NCI-H524 (cell line): ENCODE measurements around the gene VAV2.

Source experiments
- DNase-seq, 2 experiments: peaks; one replicate each; lab custom pipeline; 2025; lab: John Stamatoyannopoulos, UW

The VAV2 gene

DNA sequence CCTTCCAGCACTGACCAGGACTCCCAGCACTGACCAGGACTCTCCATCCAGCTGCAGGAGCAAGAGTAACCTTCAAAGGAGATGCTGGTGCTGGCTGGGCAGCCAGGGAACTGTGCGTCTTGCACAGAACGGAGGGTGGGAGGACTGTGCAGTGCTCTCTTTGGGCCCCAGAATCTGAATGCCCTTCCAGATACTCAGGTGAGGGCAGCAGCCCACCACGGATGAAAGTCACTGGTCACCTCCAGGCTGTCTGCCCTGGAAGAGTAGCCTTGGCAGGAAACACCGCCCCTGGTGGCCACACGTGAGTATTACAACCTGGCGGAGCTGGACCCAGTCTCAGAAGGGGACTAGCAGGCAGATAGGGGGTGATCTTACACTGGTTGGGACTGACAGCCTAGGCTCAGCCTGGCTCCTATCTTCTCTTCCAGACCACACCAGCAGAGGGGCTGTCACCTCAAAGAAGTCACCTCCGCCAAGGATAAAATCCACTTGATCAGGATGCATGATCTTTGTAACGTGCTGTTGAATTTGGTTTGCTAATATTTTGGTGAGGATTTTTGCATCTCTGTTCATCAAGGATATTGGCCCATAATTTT lies 249.2 kb downstream of the VAV2 start:
- DNase-seq: peak; percentile 70 to 94

DNA sequence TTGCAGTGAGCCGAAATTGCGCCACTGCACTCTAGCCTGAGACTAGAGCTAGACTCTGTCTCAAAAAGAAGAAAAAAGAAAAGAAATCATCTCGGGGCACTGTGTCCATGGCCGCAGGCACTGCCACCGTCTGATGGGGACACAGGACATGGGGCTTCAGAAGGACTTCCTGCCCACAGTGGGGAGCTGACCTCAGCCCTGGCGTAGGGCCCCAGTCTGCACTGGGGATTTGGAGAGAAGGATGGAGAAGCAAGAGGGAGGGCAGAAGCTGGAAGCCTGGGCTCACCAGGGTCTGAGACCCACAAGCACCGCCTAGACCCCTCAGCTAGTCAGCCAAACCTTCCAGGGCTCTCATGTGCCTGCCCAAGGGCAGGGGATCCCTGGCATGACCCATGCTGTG lies 249.9 kb downstream of the VAV2 start:
- no peak for DNase-seq

GRCh38 chr9:133741716-133742115 lies 250.4 kb downstream of the VAV2 start:
- DNase-seq: no peak

GRCh38 chr9:133740911-133741310 lies 251.2 kb downstream of the VAV2 start:
- no peak for DNase-seq

- no peak for DNase-seq
Measured at GRCh38 chr9:133739408-133740280, 252.5 kb downstream of the VAV2 start.

GRCh38 chr9:133738640-133739225 lies 253.4 kb downstream of the VAV2 start:
- DNase-seq: no peak

- peak; percentile 94 to 95 for DNase-seq
Measured at GRCh38 chr9:133737774-133738639, 254.1 kb downstream of the VAV2 start, which contains the start of gene SARDH. SARDH (minus strand) TSS chr9:133738352; CDS start chr9:133734173, 4,179 bp downstream.

- DNase-seq: peak in 1 of 2 experiments; percentile 96
Measured at GRCh38 chr9:133737071-133737773, 254.9 kb downstream of the VAV2 start.

DNA sequence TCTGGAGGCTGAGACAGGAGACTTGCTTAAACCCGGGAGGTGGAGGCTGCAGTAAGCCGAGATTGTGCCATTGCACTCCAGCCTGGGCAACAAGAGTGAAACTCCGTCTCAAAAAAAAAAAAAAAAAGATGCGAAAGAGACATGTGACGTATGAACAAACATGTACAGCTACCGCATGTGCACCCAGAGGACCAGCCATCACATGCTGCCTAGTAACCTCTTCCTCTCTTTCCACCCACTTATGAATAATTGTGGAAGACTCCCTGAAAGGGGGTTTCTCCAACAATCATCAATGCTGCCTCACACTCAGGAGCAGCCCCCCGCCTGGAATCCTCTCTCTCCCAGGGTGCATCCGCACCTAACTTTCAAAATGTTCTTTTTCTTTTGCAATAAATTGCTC lies 256.2 kb downstream of the VAV2 start:
- no peak for DNase-seq

GRCh38 chr9:133735415-133735775 lies 256.7 kb downstream of the VAV2 start:
- no peak for DNase-seq

DNA sequence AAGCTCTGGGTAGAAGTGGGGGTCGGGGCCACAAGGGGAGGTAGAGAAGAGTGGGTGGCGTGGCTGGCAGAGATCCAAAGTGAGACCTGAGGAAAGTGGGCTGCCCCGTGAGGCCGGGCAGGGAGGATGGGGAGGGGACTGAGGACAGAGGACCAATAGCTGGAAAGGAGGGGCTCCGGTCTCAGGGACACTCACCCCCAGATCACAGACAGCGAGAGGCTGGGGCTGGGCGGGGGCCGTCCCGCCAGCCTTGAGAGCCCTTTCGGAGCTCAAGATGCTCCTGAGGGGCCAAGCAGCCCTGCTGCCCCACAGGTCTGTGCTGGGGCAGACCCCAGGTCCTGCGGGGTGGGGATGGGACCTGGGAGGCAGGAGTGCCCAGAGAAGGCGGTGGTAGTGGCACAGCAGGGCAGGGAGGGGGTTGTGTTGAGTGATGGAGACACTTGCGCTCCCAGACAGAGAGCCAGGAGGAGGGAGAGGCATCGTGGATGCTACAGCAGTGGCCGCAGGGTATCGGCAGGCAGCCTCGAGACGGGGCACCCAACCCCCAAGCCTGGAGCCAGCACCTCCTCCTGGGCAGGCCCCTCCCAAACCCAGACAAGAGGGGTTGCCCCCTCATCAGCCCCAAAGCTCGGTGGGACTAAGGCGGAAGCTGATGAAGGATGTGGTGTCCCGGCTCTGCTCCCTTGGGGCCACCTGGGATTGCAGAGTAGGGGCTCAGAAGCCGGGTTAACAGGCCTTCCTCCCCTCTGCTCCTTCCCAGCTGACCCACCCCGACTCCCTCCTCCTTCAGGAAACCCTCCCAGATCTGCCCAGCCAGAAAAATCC lies 257.3 kb downstream of the VAV2 start:
- DNase-seq: no peak

- no peak for DNase-seq
Measured at GRCh38 chr9:133733796-133734533, 258.2 kb downstream of the VAV2 start.

DNA sequence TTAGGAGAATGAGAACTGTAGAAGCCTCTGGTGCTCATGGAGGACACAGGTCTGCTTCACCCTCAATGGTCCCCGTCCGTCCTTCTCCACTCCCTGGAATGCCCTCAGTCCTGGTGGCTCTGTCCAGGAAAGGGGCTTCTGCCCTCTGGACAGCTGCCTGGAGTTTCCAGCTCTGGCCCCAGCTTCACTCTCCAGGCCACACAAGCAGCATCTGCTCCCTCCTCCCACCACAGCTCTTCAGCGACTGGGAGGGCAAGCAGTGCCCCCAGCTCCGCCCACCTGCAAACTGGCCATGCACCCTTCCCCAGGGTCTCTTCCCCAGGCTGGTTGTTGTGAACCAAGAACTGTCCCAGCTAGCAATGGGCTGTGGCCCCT lies 258.7 kb downstream of the VAV2 start:
- DNase-seq: peak in 1 of 2 experiments; percentile 32

- no peak for DNase-seq
Measured at GRCh38 chr9:133732639-133733408, 259.3 kb downstream of the VAV2 start.

GRCh38 chr9:133731876-133732638 lies 260.1 kb downstream of the VAV2 start:
- peak; percentile 97 to 99 for DNase-seq

DNA sequence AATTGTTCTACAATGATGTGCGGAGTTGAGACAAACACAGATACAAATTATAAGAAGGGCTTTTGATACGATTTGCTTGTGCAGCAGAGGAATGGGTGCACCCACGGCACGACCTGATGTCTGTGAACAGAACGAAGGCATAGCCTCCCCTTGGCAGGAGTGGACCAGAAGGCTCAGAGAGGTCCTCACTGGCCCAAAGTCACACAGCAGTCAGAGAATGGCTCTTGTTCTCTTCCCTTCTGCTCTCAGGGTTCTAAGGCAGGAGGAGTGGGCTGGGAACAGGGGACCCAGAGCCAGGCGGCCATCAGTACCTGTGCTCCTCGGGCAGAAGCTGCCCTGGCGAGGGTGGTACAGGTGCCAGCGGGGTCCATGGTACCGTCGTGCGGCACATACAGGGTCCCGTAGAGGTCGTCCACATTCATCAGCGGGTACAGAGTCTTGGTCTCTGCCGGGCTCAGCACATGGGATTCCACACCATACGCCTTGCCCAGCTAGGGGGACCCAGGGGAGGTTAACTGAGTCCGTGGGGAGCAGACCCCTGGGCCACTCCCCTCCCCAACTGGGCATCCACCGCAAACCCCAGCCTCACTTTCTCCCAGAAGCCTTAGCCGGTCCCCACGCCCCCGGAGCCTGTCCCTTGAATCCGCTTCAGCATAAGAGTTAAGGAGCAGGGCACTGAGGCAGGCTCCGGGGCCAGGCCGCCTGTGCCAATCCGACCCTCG lies 261.0 kb downstream of the VAV2 start:
- DNase-seq: no peak

GRCh38 chr9:133729617-133730281 lies 262.4 kb downstream of the VAV2 start:
- DNase-seq: no peak
